SU-DHL-6 (cell line): ENCODE measurements around the gene ERBB4.

Experiments used
- EZH2phosphoT487 ChIP-seq: fragments of 200-600 bp; sonication (generic), shearing (Covaris generic); conservative IDR thresholded peaks from 2 replicates; pipeline ENCODE4 v1.6.1; 2018; ENCODE audit warnings: mild to moderate bottlenecking, antibody characterized with exemption, low read length, moderate library complexity, mixed read lengths
- TF ChIP-seq, protein P1 (sequence below): fragments of 200-600 bp; sonication (generic); IDR thresholded peaks from one replicate; pipeline ENCODE4 v1.5.1; 2017; ENCODE audit warnings: antibody characterized with exemption, mild to moderate bottlenecking, low read length, moderate library complexity; ENCODE audit not compliant: insufficient read depth, poor library complexity, severe bottlenecking

DNA sequence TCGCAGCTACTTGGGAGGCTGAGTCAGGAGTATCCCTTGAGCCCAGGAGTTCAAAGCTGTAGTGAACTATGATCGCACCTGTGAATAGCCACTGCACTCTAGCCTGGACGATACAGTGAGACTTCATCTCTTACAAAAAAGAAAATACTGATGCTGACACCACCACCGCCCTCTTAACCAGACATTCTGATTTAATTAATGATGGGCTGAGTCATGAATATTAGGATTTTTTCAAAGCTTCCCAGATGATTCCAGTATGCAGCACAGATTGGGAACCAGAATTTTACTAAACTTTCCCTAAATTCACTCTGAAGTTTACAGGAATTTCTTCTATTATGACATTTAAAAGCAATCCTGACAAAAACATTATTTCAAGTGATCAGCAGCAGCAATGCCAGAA, 130.1 kb downstream of the ERBB4 start:
- TF ChIP-seq, protein P1, sequence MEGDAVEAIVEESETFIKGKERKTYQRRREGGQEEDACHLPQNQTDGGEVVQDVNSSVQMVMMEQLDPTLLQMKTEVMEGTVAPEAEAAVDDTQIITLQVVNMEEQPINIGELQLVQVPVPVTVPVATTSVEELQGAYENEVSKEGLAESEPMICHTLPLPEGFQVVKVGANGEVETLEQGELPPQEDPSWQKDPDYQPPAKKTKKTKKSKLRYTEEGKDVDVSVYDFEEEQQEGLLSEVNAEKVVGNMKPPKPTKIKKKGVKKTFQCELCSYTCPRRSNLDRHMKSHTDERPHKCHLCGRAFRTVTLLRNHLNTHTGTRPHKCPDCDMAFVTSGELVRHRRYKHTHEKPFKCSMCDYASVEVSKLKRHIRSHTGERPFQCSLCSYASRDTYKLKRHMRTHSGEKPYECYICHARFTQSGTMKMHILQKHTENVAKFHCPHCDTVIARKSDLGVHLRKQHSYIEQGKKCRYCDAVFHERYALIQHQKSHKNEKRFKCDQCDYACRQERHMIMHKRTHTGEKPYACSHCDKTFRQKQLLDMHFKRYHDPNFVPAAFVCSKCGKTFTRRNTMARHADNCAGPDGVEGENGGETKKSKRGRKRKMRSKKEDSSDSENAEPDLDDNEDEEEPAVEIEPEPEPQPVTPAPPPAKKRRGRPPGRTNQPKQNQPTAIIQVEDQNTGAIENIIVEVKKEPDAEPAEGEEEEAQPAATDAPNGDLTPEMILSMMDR: no peak
- no peak for TF ChIP-seq EZH2phosphoT487
